GM19438 (cell line): ENCODE measurements around the gene CFAP53.
"Not testable (repeated sequence)": the region's sequence is repeated elsewhere in the genome, so short reads cannot be mapped to it uniquely, and the experiment has no call there.

ENCODE experiments used
- ATAC-seq: cut with Tn5 transposase; IDR thresholded peaks from one replicate; pipeline ENCODE4 v1.9.1; 2021; ENCODE audit warnings: low read depth; ENCODE audit not compliant: unreplicated experiment

Gene CFAP53

GRCh38 chr18:50274044-50274442, 7.7 kb upstream of the CFAP53 start:
- no peak for ATAC-seq

- ATAC-seq = no peak
These were observed 7.1 kb upstream of the CFAP53 start for GRCh38 chr18:50273203-50274043.

GRCh38 chr18:50272568-50272967, 6.3 kb upstream of the CFAP53 start:
- no peak for ATAC-seq

- peak; percentile 80 for ATAC-seq
These were observed 1.9 kb upstream of the CFAP53 start for GRCh38 chr18:50268022-50268747.

- ATAC-seq = no peak
These were observed 3.3 kb downstream of the CFAP53 start for GRCh38 chr18:50262977-50263376.

GRCh38 chr18:50250935-50251334, 15.4 kb downstream of the CFAP53 start:
- no peak for ATAC-seq

GRCh38 chr18:50249576-50249975, 16.7 kb downstream of the CFAP53 start:
- no peak for ATAC-seq

- no peak for ATAC-seq
These were observed 18.7 kb downstream of the CFAP53 start for GRCh38 chr18:50247561-50247960.

GRCh38 chr18:50241768-50242167, 24.5 kb downstream of the CFAP53 start:
- not testable (repeated sequence) for ATAC-seq

GRCh38 chr18:50240080-50240563, 26.2 kb downstream of the CFAP53 start:
- ATAC-seq = no peak

GRCh38 chr18:50232419-50232818, 33.9 kb downstream of the CFAP53 start:
- ATAC-seq = no peak

GRCh38 chr18:50231621-50232020, 34.7 kb downstream of the CFAP53 start:
- no peak for ATAC-seq

- not testable (repeated sequence) for ATAC-seq
These were observed 46.0 kb downstream of the CFAP53 start for GRCh38 chr18:50220249-50220648.

- no peak for ATAC-seq
These were observed 47.7 kb downstream of the CFAP53 start for GRCh38 chr18:50218432-50219197.

GRCh38 chr18:50209311-50209710, 57.0 kb downstream of the CFAP53 start:
- ATAC-seq = no peak

- no peak for ATAC-seq
These were observed 58.6 kb downstream of the CFAP53 start for GRCh38 chr18:50207722-50208121.

- no peak for ATAC-seq
These were observed 62.3 kb downstream of the CFAP53 start for GRCh38 chr18:50203801-50204604.

GRCh38 chr18:50201476-50202018, 64.7 kb downstream of the CFAP53 start:
- ATAC-seq = no peak

GRCh38 chr18:50199921-50200320, 66.4 kb downstream of the CFAP53 start:
- no peak for ATAC-seq

GRCh38 chr18:50199346-50199855, 66.9 kb downstream of the CFAP53 start:
- no peak for ATAC-seq
